GM19324 (cell line): ENCODE data around the gene FOXL1.
"Not testable (repeated sequence)": the region's sequence is repeated elsewhere in the genome, so short reads cannot be mapped to it uniquely, and the experiment has no call there.

Experiments
- ATAC-seq: cut with Tn5 transposase; IDR thresholded peaks from one replicate; pipeline ENCODE4 v1.9.1; 2021; ENCODE audit warnings: mild to moderate bottlenecking, moderate library complexity; ENCODE audit not compliant: unreplicated experiment, low FRiP score

FOXL1 gene

DNA sequence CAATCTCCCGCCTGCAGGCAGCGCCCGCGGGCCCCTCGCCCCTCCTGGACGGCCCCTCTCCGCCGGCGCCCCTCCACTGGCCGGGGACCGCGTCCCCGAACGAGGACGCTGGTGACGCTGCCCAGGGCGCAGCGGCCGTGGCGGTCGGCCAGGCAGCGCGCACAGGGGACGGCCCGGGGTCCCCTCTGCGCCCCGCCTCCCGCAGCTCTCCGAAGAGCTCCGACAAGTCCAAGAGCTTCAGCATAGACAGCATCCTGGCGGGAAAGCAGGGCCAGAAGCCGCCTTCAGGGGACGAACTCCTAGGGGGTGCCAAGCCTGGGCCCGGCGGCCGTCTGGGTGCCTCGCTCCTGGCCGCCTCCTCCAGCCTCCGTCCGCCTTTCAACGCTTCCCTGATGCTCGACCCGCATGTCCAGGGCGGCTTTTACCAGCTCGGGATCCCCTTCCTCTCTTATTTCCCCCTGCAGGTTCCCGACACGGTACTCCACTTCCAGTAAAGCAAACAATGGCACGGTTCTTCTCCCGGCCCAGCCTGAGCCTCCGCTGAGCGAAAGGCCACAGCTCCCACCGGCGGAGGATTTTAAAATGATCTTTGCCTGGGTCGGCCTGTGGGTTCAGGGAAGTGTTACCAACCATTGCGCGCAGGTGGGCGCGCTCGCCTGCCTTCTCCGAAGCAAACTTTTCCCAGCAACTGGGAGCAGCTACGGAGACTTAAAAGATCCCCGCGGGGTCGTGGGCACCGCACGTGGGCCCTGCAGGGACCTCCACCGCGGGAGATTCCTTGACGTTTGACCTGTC lies 1.1 kb downstream of the FOXL1 start:
- ATAC-seq: no peak

DNA sequence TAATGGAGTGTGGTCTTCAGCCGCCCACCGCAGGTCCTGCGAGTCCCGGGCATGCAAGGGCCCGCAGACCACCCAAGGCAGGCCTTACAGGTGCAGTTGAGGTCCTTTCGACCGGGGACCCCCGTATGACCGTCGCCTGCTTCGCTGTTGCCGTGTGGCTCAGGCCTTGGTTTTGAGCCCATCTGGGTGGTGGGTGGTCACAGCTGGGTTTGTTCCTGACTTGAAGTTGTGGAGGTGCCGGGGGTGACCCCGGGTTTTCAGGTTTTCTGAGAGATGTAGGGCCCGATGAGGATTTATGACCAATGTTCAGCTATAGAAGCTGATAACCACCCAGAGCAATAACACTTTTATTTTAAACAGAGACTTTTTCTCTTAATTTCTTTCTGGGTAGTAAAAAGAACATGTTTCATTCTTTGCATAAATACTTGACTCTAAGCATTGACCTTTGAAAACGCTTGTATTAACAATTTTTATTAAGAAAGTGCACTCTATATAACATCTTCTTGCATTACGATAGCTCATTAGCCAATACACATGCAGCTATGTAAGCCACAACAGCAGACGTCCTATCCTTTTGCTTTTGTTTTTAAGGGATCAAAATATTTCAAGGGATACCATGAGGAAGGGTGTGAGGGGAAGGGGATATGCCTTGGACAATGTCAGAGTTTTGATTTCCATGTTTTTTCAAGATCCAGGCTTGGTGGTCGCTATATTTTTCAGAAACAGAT lies 1.9 kb downstream of the FOXL1 start:
- ATAC-seq: no peak

DNA sequence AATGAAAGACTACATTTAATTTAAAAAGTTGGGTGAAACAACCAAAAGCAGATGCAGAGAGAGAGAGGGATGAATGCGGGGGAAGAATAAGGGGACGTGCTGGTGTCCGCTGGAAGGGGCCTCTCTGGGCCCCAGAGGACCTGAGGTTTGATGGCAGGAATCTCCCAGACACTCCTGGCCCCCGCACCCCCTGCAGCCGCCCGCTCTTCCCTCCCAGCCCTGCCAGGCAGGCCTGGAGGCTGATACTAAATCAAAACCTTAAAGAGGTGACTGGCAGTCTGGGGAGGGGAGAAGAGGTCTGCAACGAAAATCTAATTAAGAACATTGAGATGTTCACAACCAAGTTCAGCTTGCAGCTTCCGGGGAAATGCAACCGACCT lies 2.4 kb downstream of the FOXL1 start:
- ATAC-seq: no peak

GRCh38 chr16:86581458-86581857 lies 3.1 kb downstream of the FOXL1 start:
- no peak for ATAC-seq

- ATAC-seq: no peak
These were observed 5.8 kb downstream of the FOXL1 start for GRCh38 chr16:86584071-86584685.

- ATAC-seq: no peak
These were observed 6.7 kb downstream of the FOXL1 start for GRCh38 chr16:86584726-86585721.

- ATAC-seq: no peak
These were observed 7.7 kb downstream of the FOXL1 start for GRCh38 chr16:86585821-86586611.

DNA sequence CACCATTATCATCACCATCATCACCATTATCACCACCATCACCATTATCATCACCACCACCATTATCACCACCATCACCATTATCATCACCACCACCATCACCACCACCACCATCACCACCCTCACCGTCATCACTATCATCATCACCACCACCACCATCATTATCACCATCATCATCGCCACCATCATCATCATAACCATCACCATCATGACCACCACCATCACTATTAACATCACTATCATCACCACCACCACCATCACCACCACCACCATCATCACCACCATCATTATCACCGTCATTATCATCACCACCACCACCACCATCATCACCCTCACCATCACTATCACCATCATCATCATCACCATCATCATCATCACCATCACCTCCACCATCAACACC lies 9.1 kb downstream of the FOXL1 start:
- ATAC-seq: no peak

DNA sequence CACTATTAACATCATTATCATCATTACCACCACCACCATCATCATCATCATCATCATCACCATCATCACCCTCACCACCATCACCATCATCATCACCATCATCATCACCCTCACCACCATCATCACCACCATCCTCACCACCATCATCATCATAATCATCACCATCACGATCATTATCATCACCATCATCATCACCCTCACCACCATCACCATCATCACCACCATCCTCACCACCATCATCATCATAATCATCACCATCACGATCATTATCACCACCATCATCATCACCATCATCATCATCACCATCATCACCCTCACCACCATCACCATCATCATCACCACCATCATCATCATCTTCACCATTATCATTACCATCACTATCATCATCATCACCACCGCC lies 9.6 kb downstream of the FOXL1 start:
- not testable (repeated sequence) for ATAC-seq

- ATAC-seq: no peak
These were observed 12.3 kb downstream of the FOXL1 start for GRCh38 chr16:86590501-86591144.

GRCh38 chr16:86591270-86591669 lies 12.9 kb downstream of the FOXL1 start:
- no peak for ATAC-seq

GRCh38 chr16:86593913-86594620 lies 15.7 kb downstream of the FOXL1 start:
- ATAC-seq: no peak

GRCh38 chr16:86594721-86595120 lies 16.4 kb downstream of the FOXL1 start:
- no peak for ATAC-seq

GRCh38 chr16:86595983-86596605 lies 17.7 kb downstream of the FOXL1 start:
- ATAC-seq: no peak

DNA sequence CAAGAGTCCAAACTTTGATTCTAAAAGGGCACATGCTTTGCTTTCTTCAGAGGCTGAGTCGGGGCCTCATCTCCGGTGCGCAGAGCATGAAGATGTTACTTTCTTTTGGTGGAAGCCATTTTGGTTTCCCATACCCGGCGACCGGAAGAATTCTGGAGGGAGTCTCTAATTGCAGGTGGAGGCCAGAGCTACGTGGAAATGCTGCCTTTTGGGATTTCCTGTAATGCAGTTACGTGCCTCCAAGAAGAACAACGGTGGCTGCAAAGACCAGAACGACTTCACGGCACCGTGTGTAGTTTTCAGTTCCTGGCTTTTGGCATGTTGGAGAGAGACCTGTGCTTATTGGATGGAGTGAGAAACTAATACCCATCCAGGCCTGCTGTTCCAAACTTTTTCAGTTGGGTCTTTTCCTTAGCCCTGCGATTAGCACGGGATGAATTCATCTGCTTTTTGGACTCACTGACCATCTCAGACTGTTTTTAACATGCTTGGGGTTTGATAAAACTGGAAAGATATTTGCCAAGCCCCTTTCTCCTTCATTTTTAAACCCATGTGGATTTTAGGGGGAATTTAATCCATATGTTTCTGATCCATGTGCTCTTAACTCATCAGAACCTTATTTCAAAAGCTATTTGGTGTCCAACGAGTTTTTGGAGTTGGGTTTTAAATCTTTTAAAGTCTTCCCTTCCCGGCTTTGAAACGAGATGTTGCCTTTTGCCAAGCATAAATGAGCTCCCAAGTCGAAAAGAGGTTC lies 19.0 kb downstream of the FOXL1 start:
- no peak for ATAC-seq

DNA sequence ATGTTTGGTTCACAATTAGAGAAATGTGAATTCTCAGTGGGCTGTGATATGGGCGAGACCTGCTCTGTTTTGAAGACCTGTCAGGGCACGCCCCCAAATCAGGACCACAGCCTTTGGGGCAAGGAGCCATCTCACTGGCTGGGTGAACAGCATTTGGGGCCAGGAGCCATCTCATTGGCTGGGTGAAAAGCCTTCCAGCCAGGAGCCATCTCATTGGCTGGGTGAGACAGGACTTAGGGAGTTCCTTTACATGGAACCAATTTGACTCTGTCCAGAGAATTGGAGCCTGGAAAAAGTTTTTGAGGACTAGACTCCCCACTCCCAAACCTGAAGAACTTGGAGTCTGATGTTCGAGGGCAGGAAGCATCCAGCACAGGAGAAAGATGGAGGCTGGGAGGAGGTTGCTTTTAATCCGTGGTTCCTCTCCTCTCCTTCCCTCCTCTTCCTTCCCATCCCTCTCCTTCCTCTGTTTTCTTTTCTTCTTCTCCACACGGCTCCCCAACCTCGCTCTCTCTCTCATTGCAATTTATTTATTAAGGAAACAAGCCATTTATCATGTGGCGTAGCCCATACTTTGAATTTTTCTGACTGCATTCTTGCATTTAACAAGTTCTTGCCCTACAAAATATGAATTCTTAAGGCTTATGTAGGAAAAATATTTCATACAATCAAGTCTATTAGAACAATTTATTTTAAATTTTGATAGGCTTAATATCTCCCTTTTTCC lies 19.7 kb downstream of the FOXL1 start:
- ATAC-seq: no peak
